Smooth muscle cell (in vitro differentiated cells): ENCODE results near the gene AADACL4. TPM values are rescaled to one million over a fixed set of nuclear protein-coding genes. Genes with fewer than 3 reads are reported as not detected.
"Not testable (repeated sequence)": the region's sequence is repeated elsewhere in the genome, so short reads cannot be mapped to it uniquely, and the experiment has no call there.

ENCODE experiments used
- DNase-seq: peaks from one replicate; lab custom pipeline; 2025; ENCODE audit not compliant: unreplicated experiment; lab: John Stamatoyannopoulos, UW
- H2AFZ ChIP-seq: fragments of 200-600 bp; sonication (generic); 2 replicates; pipeline ENCODE4 v1.6.0; 2016; ENCODE audit warnings: antibody characterized with exemption, low read depth, mild to moderate bottlenecking
- H3F3A ChIP-seq: fragments of 200-600 bp; sonication (generic); 2 replicates; pipeline ENCODE4 v1.6.0; 2017; ENCODE audit warnings: antibody characterized with exemption, low read depth
- H3K27ac ChIP-seq: fragments of 200-600 bp; sonication (generic); 2 replicates; pipeline ENCODE4 v1.5.1; 2016; ENCODE audit warnings: low read depth, mild to moderate bottlenecking
- H3K27me3 ChIP-seq: fragments of 200-600 bp; sonication (generic); 2 replicates; pipeline ENCODE4 v1.6.1; 2016; ENCODE audit warnings: low read depth, mild to moderate bottlenecking
- H3K36me3 ChIP-seq: fragments of 200-600 bp; sonication (generic); 2 replicates; pipeline ENCODE4 v1.5.1; 2016; ENCODE audit warnings: low read depth
- H3K4me1 ChIP-seq: fragments of 200-600 bp; sonication (generic); 2 replicates; pipeline ENCODE4 v1.5.1; 2016; ENCODE audit warnings: low read depth
- H3K4me2 ChIP-seq: fragments of 200-600 bp; sonication (generic); 2 replicates; pipeline ENCODE4 v1.6.0; 2016; ENCODE audit warnings: mild to moderate bottlenecking
- H3K4me3 ChIP-seq: fragments of 200-600 bp; sonication (generic); 2 replicates; pipeline ENCODE4 v1.5.1; 2016; ENCODE audit warnings: mild to moderate bottlenecking
- H3K79me2 ChIP-seq: fragments of 200-600 bp; sonication (generic); 2 replicates; pipeline ENCODE4 v1.6.0; 2016; ENCODE audit warnings: low read depth, mild to moderate bottlenecking
- H3K9ac ChIP-seq: fragments of 200-600 bp; sonication (generic); 2 replicates; pipeline ENCODE4 v1.6.0; 2016; ENCODE audit warnings: low read depth
- H3K9me3 ChIP-seq: fragments of 200-600 bp; sonication (generic); replicated peaks from 2 replicates; pipeline ENCODE4 v1.5.1; 2016; ENCODE audit warnings: low read depth
- H4K20me1 ChIP-seq: fragments of 200-600 bp; sonication (generic); 2 replicates; pipeline ENCODE4 v1.6.0; 2016; ENCODE audit warnings: low read depth
- WGBS: methylation state at CpG from one replicate; pipeline ENCODE4 v1.1.7; 2016; ENCODE audit warnings: low lambda C conversion rate; 5-methylcytosine and 5-hydroxymethylcytosine counted together
- polyA plus RNA-seq: library from polyadenylated mRNA; unstranded; fragments of >200 nt; fragmentation: Nextera tagmentation; extraction: Ambion mirVana; gene quantifications from 2 replicates; pipeline ENCODE4 v1.2.1, GENCODE V29; 2016
- total RNA-seq: library from RNA; depleted of rRNA; stranded (reverse); fragments of >200 nt; gene quantifications from 2 replicates; pipeline ENCODE4 v1.2.3, GENCODE V29; 2014
- TF ChIP-seq, protein P1 (sequence below): fragments of 200-600 bp; sonication (generic); IDR thresholded peaks from 2 replicates; pipeline ENCODE4 v1.5.1; 2017; ENCODE audit warnings: borderline replicate concordance, mild to moderate bottlenecking, antibody characterized with exemption; ENCODE audit not compliant: insufficient read depth, poor library complexity, severe bottlenecking

Gene AADACL4
- total and polyA plus RNA-seq, 2 experiments from 2014 or later: not detected

DNA sequence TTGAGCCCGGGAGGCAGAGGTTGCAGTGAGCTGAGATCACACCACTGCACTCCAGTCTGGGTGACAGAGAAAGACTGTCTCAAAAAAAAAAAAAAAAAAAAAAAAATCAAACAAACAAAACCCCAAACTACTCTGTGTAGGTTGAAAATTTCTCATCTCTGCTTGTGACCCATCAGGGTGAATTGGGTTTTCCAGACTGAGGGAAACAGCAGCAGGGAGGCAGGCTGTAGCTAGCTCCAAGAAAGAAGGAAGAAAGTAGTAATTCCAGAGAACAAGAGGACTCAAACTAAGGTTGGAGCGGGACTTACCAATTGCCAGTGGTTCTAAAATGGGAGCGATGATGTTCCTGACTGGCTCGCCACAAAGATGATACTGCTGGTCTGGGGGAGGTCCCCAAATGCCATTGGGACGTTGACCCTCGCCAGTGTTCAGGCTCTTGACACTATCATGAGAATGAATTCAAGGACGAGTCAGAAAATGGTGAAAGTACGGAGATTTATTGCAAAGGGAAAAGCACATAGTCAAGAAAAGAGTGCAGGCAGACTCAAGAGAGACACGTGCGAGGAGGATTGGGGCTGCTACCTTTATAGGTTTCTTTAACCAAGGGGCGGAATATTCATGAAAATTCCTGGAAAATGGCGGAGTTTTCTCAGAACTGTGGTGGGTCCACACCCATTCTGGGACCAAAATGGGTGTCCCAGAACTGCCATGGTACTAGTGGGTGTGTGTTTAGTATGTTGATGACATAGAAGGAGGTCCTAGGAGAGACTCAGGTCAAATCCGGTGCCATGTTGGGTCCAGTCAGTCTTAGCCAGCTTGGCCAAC, 13.4 kb downstream of the AADACL4 start:
- no peaks in the 10 kb centered on the region for H3K36me3 ChIP-seq
- no peak for DNase-seq
- H4K20me1 ChIP-seq: no peaks in the 10 kb centered on the region
- 94% methylated on average over 13 of the region's 13 CpGs for WGBS
- no peak overlapping the region for H3K27ac ChIP-seq
- H2AFZ ChIP-seq: no peak overlapping the region
- no peaks in the 10 kb centered on the region for H3F3A ChIP-seq
- H3K9ac ChIP-seq: no peak overlapping the region
- peaks cover 12% of the 10 kb centered on the region for H3K27me3 ChIP-seq
- no peak overlapping the region for H3K4me2 ChIP-seq
- H3K9me3 ChIP-seq: no peaks in the 10 kb centered on the region
- TF ChIP-seq, protein P1, sequence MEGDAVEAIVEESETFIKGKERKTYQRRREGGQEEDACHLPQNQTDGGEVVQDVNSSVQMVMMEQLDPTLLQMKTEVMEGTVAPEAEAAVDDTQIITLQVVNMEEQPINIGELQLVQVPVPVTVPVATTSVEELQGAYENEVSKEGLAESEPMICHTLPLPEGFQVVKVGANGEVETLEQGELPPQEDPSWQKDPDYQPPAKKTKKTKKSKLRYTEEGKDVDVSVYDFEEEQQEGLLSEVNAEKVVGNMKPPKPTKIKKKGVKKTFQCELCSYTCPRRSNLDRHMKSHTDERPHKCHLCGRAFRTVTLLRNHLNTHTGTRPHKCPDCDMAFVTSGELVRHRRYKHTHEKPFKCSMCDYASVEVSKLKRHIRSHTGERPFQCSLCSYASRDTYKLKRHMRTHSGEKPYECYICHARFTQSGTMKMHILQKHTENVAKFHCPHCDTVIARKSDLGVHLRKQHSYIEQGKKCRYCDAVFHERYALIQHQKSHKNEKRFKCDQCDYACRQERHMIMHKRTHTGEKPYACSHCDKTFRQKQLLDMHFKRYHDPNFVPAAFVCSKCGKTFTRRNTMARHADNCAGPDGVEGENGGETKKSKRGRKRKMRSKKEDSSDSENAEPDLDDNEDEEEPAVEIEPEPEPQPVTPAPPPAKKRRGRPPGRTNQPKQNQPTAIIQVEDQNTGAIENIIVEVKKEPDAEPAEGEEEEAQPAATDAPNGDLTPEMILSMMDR: no peak
- no peaks in the 10 kb centered on the region for H3K4me1 ChIP-seq
- no peaks in the 10 kb centered on the region for H3K79me2 ChIP-seq
- H3K4me3 ChIP-seq: no peak overlapping the region

DNA sequence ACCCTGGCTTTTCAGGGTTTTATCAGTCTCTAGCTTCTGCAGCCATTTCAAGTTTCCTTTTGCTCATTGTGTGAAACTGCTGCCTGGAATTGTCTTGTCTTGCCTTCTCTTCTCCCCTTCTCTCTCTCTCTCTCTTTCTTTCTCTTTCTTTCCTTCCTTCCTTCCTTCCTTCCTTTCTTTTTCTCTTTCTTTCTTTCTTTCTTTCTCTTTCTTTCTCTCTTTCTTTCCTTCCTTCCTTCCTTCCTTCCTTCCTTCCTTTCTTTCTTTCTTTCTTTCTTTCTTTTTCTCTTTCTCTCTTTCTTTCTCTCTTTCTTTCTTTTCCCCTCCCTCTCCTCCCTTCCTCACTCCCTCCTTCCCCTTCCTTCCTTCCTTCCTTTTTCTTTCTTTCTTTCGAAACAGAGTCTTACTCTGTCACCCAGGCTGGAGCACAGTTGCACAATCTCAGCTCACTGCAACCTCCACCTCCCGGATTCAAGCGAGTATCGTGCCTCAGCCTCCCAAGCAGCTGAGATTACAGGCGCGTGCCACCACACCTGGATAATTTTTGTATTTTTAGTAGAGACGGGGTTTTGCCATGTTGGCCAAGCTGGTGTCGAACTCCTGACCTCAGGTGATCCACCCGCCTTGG, 14.1 kb downstream of the AADACL4 start:
- H3K4me1 ChIP-seq, H3K4me2 ChIP-seq, H4K20me1 ChIP-seq, H3F3A ChIP-seq, H3K36me3 ChIP-seq, H3K79me2 ChIP-seq, H3K27me3 ChIP-seq, H3K9me3 ChIP-seq, DNase-seq, H2AFZ ChIP-seq, H3K27ac ChIP-seq, H3K9ac ChIP-seq, H3K4me3 ChIP-seq: not testable (repeated sequence)
- 93% methylated on average over 9 of the region's 9 CpGs for WGBS

DNA sequence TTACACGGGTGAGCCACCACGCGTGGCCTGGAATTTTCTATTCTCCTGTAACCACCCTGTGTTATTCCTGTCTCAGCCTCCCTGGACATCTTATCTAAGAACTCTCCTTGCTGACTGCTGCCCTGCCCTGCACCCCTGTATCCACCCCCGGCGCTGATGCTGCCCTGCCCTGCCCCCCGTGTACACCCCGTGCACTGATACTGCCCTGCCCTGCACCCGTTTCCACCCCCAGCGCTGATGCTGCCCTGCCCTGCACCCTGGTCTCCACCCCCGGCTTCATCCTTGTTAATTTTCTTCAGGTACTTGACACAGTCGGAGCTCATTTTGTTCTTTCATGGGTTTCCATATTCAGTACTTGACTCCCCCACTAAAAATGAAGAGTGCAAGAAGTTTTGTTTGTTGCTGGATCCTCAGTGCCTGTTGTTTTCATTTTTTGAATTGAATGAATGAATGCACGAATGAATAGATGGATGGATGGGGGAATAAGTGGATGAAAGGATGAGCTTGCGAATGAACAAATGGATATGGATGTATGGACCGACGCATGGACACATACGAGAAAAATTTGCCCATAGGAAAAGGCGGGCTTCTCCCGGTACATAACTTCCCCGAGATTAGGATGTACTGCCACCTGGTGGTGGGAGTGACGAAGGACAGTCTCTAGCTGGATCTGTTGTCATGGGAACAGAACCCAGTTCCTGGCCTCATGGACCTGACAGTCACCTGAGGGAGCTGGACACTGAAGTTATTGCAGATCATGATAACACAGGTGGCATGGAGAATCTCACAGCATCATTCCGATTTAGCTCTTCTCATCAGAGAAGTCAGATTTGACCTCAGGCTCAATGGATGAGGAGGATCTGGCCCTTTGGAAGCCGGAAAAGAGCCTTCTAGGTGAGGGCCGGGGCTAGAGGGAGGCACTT, 14.9 kb downstream of the AADACL4 start:
- Histone ChIP-seq H3K9ac (no peak overlapping the region), H3K36me3 (no peaks in the 10 kb centered on the region), H3K9me3 (no peaks in the 10 kb centered on the region), H4K20me1 (no peaks in the 10 kb centered on the region), H3K4me3 (no peak overlapping the region), H3K27me3 (peaks cover 7% of the 10 kb centered on the region), H3K4me1 (no peaks in the 10 kb centered on the region), H3K79me2 (no peaks in the 10 kb centered on the region), H2AFZ (no peak overlapping the region), H3K27ac (no peak overlapping the region), H3K4me2 (no peak overlapping the region), H3F3A (no peaks in the 10 kb centered on the region)
- TF ChIP-seq, protein P1: peak; percentile 96
- peak; percentile 12 for DNase-seq
- 51% methylated on average over 23 of the region's 23 CpGs for WGBS
